ENCODE results near the gene OR2AK2.
A peak's percentile ranks its signal among the peaks of the same experiment; 100 is the strongest.
"Not testable (repeated sequence)": the region's sequence is repeated elsewhere in the genome, so short reads cannot be mapped to it uniquely, and the experiment has no call there.

The OR2AK2 gene

DNA sequence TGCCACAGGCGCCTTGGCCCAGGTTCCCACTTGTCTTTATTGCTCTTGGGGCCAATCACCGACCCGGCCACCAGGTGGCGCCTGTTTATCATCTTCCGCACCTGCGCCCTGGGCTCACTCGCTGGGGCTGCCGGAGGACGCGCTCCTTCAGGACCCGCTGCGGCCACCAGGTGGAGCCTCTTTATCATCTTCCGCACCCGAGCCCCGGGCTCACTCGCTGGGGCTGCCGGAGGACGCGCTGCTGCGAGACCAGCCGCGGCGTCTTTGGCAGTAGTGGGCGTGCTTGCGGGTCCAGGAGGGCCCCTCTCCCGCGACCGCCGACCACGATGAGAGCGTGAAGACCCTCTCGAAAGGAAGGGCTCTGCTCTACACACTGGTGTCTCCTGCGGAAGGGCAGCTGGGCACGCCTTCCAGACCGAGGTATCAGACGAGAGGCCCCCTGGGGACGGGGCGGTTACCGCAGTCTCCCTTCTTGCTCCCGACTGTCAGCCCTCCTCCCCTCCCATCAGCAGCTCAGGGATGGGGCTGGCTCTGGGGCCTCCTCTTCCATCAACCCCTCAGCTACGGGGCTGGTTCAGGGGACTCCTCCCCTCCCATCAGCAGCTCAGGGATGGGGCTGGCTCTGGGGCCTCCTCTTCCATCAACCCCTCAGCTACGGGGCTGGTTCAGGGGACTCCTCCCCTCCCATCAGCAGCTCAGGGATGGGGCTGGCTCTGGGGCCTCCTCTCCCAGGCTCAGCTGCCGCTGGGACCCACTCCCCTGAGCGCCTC is 27.9 kb upstream of the OR2AK2 start:
- H3K9ac ChIP-seq (ENCODE audit: low read depth, low read length, poor library complexity, severe bottlenecking); H4K20me1 ChIP-seq (ENCODE audit: insufficient read depth, low read length, poor library complexity, severe bottlenecking); H3K36me3 ChIP-seq (ENCODE audit: insufficient read depth, low read length); H3K79me2 ChIP-seq (ENCODE audit: insufficient read depth, low read length); H3K9me2 ChIP-seq (replicated peaks; ENCODE audit: low read depth, low read length); H3K9me3 ChIP-seq (ENCODE audit: insufficient read depth, low read depth, low read length); H2AFZ ChIP-seq (ENCODE audit: low read length); H3K27me3 ChIP-seq (ENCODE audit: insufficient read depth, low read length, poor library complexity, severe bottlenecking); H3K4me3 ChIP-seq (ENCODE audit: low read length, poor library complexity, severe bottlenecking); H3K4me1 ChIP-seq (ENCODE audit: insufficient read depth, low read length, poor library complexity, severe bottlenecking); H3F3A ChIP-seq (ENCODE audit: low read depth); H3K4me2 ChIP-seq (ENCODE audit: low read depth, low read length, poor library complexity, severe bottlenecking): not testable (repeated sequence)
- TF ChIP-seq, protein P1, sequence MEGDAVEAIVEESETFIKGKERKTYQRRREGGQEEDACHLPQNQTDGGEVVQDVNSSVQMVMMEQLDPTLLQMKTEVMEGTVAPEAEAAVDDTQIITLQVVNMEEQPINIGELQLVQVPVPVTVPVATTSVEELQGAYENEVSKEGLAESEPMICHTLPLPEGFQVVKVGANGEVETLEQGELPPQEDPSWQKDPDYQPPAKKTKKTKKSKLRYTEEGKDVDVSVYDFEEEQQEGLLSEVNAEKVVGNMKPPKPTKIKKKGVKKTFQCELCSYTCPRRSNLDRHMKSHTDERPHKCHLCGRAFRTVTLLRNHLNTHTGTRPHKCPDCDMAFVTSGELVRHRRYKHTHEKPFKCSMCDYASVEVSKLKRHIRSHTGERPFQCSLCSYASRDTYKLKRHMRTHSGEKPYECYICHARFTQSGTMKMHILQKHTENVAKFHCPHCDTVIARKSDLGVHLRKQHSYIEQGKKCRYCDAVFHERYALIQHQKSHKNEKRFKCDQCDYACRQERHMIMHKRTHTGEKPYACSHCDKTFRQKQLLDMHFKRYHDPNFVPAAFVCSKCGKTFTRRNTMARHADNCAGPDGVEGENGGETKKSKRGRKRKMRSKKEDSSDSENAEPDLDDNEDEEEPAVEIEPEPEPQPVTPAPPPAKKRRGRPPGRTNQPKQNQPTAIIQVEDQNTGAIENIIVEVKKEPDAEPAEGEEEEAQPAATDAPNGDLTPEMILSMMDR (conservative IDR thresholded peaks at IDR 0.05; ENCODE audit: low read length), result peak; percentile 64

DNA sequence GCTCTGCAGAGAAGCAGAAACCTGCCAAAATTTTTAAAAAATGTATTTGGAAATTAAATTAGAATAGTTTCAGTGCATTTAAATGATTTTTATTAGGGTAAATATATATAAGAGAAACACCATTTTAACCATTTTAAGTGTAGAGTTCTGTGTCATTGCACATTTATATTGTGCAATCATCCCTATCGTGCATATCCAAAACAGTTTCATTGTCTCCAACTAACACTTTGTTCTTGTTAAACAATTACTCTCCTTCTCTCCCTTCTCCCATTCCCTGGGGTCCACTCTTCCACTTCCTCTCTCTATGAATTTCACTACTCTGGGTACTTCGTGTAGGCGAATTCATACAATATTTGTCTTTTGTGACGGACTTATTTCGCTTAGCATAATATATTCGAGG is 22.4 kb upstream of the OR2AK2 start:
- H3K9me3 ChIP-seq (ENCODE audit: insufficient read depth, low read depth, low read length), result no peaks in the 10 kb centered on the region
- H3K9me2 ChIP-seq (replicated peaks; ENCODE audit: low read depth, low read length), result no peaks in the 10 kb centered on the region
- H4K20me1 ChIP-seq (ENCODE audit: insufficient read depth, low read length, poor library complexity, severe bottlenecking), result no peaks in the 10 kb centered on the region
- H2AFZ ChIP-seq (ENCODE audit: low read length), result no peak overlapping the region
- TF ChIP-seq EZH2phosphoT487 (IDR thresholded peaks at IDR 0.05; ENCODE audit: borderline replicate concordance), result no peak
- TF ChIP-seq, protein P1 (conservative IDR thresholded peaks at IDR 0.05; ENCODE audit: low read length), result no peak
- H3K79me2 ChIP-seq (ENCODE audit: insufficient read depth, low read length), result no peaks in the 10 kb centered on the region
- no peak overlapping the region for H3K4me2 ChIP-seq (ENCODE audit: low read depth, low read length, poor library complexity, severe bottlenecking)
- H3F3A ChIP-seq (ENCODE audit: low read depth), result no peaks in the 10 kb centered on the region
- no peaks in the 10 kb centered on the region for H3K4me1 ChIP-seq (ENCODE audit: insufficient read depth, low read length, poor library complexity, severe bottlenecking)
- no peaks in the 10 kb centered on the region for H3K36me3 ChIP-seq (ENCODE audit: insufficient read depth, low read length)
- no peak overlapping the region for H3K9ac ChIP-seq (ENCODE audit: low read depth, low read length, poor library complexity, severe bottlenecking)
- H3K4me3 ChIP-seq (ENCODE audit: low read length, poor library complexity, severe bottlenecking), result no peak overlapping the region
- no peaks in the 10 kb centered on the region for H3K27me3 ChIP-seq (ENCODE audit: insufficient read depth, low read length, poor library complexity, severe bottlenecking)

DNA sequence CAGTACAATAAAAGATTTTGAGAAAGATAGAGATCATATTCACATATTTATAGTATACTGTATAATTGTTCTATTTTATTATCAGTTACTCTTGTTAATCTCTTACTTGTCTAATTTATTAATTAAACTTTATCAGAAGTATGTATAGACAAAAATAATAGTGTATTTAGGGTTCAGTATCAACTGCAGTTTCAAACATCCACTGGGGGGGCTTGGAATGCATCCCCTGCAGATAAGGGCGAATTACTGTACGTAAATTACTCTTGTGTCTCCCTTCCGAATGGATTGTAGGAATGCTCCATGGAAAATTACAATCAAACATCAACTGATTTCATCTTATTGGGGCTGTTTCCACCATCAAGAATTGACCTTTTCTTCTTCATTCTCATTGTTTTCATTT is 16.5 kb upstream of the OR2AK2 start, which contains the start of gene OR2L8:
OR2L8 (plus strand) TSS at position 301 of the 400 bp plus-strand sequence; CDS start at position 301, 0 bp downstream.
- H3K4me2 ChIP-seq (ENCODE audit: low read depth, low read length, poor library complexity, severe bottlenecking), result no peak within 1 kb of the TSS
- H3K27me3 ChIP-seq (ENCODE audit: insufficient read depth, low read length, poor library complexity, severe bottlenecking), result no peaks in the 10 kb centered on the region
- TF ChIP-seq, protein P1 (conservative IDR thresholded peaks at IDR 0.05; ENCODE audit: low read length), result no peak
- TF ChIP-seq EZH2phosphoT487 (IDR thresholded peaks at IDR 0.05; ENCODE audit: borderline replicate concordance), result no peak
- no peaks in the 10 kb centered on the region for H4K20me1 ChIP-seq (ENCODE audit: insufficient read depth, low read length, poor library complexity, severe bottlenecking)
- H3K9me3 ChIP-seq (ENCODE audit: insufficient read depth, low read depth, low read length), result no peaks in the 10 kb centered on the region
- H3F3A ChIP-seq (ENCODE audit: low read depth), result no peaks in the 10 kb centered on the region
- no peaks in the 10 kb centered on the region for H3K4me1 ChIP-seq (ENCODE audit: insufficient read depth, low read length, poor library complexity, severe bottlenecking)
- no peak within 1 kb of the TSS for H3K4me3 ChIP-seq (ENCODE audit: low read length, poor library complexity, severe bottlenecking)
- H3K9ac ChIP-seq (ENCODE audit: low read depth, low read length, poor library complexity, severe bottlenecking), result no peak within 1 kb of the TSS
- H3K9me2 ChIP-seq (replicated peaks; ENCODE audit: low read depth, low read length), result no peaks in the 10 kb centered on the region
- H2AFZ ChIP-seq (ENCODE audit: low read length), result no peak within 1 kb of the TSS
- H3K36me3 ChIP-seq (ENCODE audit: insufficient read depth, low read length), result no peaks in the 10 kb centered on the region
- H3K79me2 ChIP-seq (ENCODE audit: insufficient read depth, low read length), result no peaks in the 10 kb centered on the region

Data from Loucy (cell line).